PC-9 (cell line): ENCODE results near the gene OPTN. TPM values are rescaled to one million over a fixed set of nuclear protein-coding genes. Genes with fewer than 3 reads are reported as not detected.

Experiments used
- BruUV-seq: library from RNA; stranded (reverse); fragments of 400-500 nt; replicated peaks from 2 replicates; lab custom pipeline; 2021; lab: Mats Ljungman, UMichigan
- CTCF ChIA-PET: fragments of 300-600 bp; sonication (Branson Sonifier 250); formaldehyde crosslinking; loops from one replicate; lab custom pipeline; 2022; ENCODE audit warnings: antibody characterized with exemption; lab: Charles Lee
- POLR2A ChIA-PET: fragments of 300-600 bp; sonication (Branson Sonifier 250); formaldehyde crosslinking; loops from one replicate; lab custom pipeline; 2022; ENCODE audit warnings: antibody characterized with exemption; ENCODE audit not compliant: unreplicated experiment; lab: Charles Lee
- DNase-seq, 2 experiments: peaks; one replicate each; pipeline versions ENCODE4 v3.0.0 to v3.0.0-alpha.2; 2015 to 2022; ENCODE audit warnings: mixed read lengths in 1 of 2
- H2AFZ ChIP-seq: fragments of 200-600 bp; sonication (generic); 2 replicates; pipeline ENCODE4 v1.8.1; 2017; ENCODE audit warnings: antibody characterized with exemption
- H3F3A ChIP-seq: fragments of 200-600 bp; sonication (generic); 2 replicates; pipeline ENCODE4 v1.8.1; 2017; ENCODE audit warnings: antibody characterized with exemption, mild to moderate bottlenecking, low read depth; ENCODE audit not compliant: insufficient read depth
- H3K27ac ChIP-seq: fragments of 200-600 bp; sonication (generic); 2 replicates; pipeline ENCODE4 v1.6.1; 2016; ENCODE audit warnings: mixed run types
- H3K27me3 ChIP-seq: fragments of 200-600 bp; sonication (generic); 2 replicates; pipeline ENCODE4 v1.6.1; 2016; ENCODE audit warnings: low read depth, mixed run types; ENCODE audit not compliant: insufficient read depth
- H3K36me3 ChIP-seq: fragments of 200-600 bp; sonication (generic); 2 replicates; pipeline ENCODE4 v1.6.1; 2016; ENCODE audit warnings: low read depth, mixed run types
- H3K4me1 ChIP-seq: fragments of 200-600 bp; sonication (generic); replicated peaks from 2 replicates; pipeline ENCODE4 v1.6.1; 2016; ENCODE audit warnings: mixed run types; ENCODE audit not compliant: insufficient read depth
- H3K4me2 ChIP-seq: fragments of 200-600 bp; sonication (generic); 2 replicates; pipeline ENCODE4 v1.6.1; 2017; ENCODE audit warnings: mixed run types
- H3K4me3 ChIP-seq: fragments of 200-600 bp; sonication (generic); 2 replicates; pipeline ENCODE4 v1.6.1; 2016; ENCODE audit warnings: mixed run types
- H3K79me2 ChIP-seq: fragments of 200-600 bp; sonication (generic); 2 replicates; pipeline ENCODE4 v1.6.1; 2017; ENCODE audit warnings: low read depth, mixed run types
- H3K9me2 ChIP-seq: fragments of 200-600 bp; sonication (generic); 2 replicates; pipeline ENCODE4 v1.8.1; 2017; ENCODE audit warnings: mild to moderate bottlenecking; ENCODE audit not compliant: insufficient read depth
- H3K9me3 ChIP-seq: fragments of 200-600 bp; sonication (generic); 2 replicates; pipeline ENCODE4 v1.8.1; 2016; ENCODE audit warnings: low read depth; ENCODE audit not compliant: insufficient read depth
- H4K20me1 ChIP-seq: fragments of 200-600 bp; sonication (generic); 2 replicates; pipeline ENCODE4 v1.8.1; 2017; ENCODE audit not compliant: insufficient read depth
- EZH2 ChIP-seq: fragments of 200-600 bp; sonication (generic); IDR thresholded peaks from 2 replicates; pipeline ENCODE4 v1.8.0; 2017; ENCODE audit warnings: antibody characterized with exemption, low read depth
- intact Hi-C: fragments of 100-400 bp; cut with micrococcal nuclease; formaldehyde crosslinking; loops from one replicate; pipeline ENCODE4 v1.10.0; 2022; ENCODE audit not compliant: unreplicated experiment
- total RNA-seq: library from RNA; stranded (reverse); gene quantifications from 2 replicates; pipeline ENCODE4 v1.2.3, GENCODE V29; 2021
- TF ChIP-seq, protein P1 (sequence below): fragments of 200-600 bp; sonication (generic); conservative IDR thresholded peaks from 2 replicates; pipeline ENCODE4 v1.6.1; 2017; ENCODE audit warnings: mixed run types, antibody characterized with exemption, mild to moderate bottlenecking, moderate library complexity

Gene OPTN
- total RNA-seq, 1 experiment from 2014 or later: 26.6 TPM

GRCh38 chr10:13117841-13118783 lies 18.1 kb downstream of the OPTN start:
- CTCF ChIA-PET: no interaction called here
- BruUV-seq: no TSS peak
- POLR2A ChIA-PET: no interaction called here

DNA sequence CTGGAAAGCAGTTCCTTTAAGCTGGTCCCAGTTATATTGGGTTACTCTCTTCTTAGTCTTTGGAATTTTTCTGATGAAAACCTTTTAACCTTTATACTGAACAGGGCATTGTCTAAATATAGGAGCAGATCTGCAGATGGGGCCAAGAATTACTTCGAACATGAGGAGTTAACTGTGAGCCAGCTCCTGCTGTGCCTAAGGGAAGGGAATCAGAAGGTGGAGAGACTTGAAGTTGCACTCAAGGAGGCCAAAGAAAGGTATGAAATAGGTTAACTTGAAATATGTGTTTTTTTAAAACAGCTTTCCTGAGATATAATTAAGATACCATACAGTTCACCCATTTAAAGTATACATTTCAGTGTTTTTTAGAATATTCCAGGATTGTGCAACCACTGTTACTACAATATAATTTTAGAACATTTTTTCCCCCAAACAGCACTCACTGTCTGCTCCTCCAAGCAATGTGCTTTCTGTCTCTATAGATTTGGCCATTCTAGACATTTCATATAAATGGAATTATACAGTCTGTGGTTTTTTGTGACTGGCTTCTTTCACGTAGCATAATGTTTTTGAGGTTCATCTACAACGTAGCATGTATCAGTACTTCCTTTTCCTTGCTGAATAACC lies 18.9 kb downstream of the OPTN start:
- Histone ChIP-seq H3F3A (no peaks in the 10 kb centered on the region), H3K4me2 (no peak overlapping the region), H3K36me3 (no peaks in the 10 kb centered on the region), H3K9me3 (no peaks in the 10 kb centered on the region), H3K9me2 (no peaks in the 10 kb centered on the region), H3K4me3 (no peak overlapping the region), H4K20me1 (no peaks in the 10 kb centered on the region), H3K79me2 (no peaks in the 10 kb centered on the region), H3K4me1 (no peaks in the 10 kb centered on the region), H2AFZ (no peak overlapping the region), H3K27me3 (no peaks in the 10 kb centered on the region), H3K27ac (no peak overlapping the region)
- intact Hi-C loops: no loop called here
- CTCF ChIA-PET: no interaction called here
- no TSS peak for BruUV-seq
- no peak for TF ChIP-seq EZH2
- TF ChIP-seq, protein P1, sequence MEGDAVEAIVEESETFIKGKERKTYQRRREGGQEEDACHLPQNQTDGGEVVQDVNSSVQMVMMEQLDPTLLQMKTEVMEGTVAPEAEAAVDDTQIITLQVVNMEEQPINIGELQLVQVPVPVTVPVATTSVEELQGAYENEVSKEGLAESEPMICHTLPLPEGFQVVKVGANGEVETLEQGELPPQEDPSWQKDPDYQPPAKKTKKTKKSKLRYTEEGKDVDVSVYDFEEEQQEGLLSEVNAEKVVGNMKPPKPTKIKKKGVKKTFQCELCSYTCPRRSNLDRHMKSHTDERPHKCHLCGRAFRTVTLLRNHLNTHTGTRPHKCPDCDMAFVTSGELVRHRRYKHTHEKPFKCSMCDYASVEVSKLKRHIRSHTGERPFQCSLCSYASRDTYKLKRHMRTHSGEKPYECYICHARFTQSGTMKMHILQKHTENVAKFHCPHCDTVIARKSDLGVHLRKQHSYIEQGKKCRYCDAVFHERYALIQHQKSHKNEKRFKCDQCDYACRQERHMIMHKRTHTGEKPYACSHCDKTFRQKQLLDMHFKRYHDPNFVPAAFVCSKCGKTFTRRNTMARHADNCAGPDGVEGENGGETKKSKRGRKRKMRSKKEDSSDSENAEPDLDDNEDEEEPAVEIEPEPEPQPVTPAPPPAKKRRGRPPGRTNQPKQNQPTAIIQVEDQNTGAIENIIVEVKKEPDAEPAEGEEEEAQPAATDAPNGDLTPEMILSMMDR: no peak
- DNase-seq: no peak
- POLR2A ChIA-PET: no interaction called here

More at GRCh38 chr10:13117841-13118783, 18.1 kb downstream of the OPTN start:
- Histone ChIP-seq H3K79me2 (no peaks in the 10 kb centered on the region), H3K27me3 (no peaks in the 10 kb centered on the region), H2AFZ (no peak overlapping the region), H4K20me1 (no peaks in the 10 kb centered on the region), H3K4me1 (no peaks in the 10 kb centered on the region), H3K9me2 (no peaks in the 10 kb centered on the region), H3F3A (no peaks in the 10 kb centered on the region), H3K9me3 (no peaks in the 10 kb centered on the region), H3K36me3 (no peaks in the 10 kb centered on the region), H3K27ac (no peak overlapping the region), H3K4me2 (no peak overlapping the region), H3K4me3 (no peak overlapping the region)
- TF ChIP-seq EZH2: no peak
- TF ChIP-seq, protein P1: no peak
- intact Hi-C loops: no loop called here
- DNase-seq: no peak

GRCh38 chr10:13120786-13121499 lies 21.0 kb downstream of the OPTN start:
- no TSS peak for BruUV-seq
- ChIA-PET POLR2A (interaction anchor here (0.7 kb wide), 1 partner anchor 21 kb away, joined by 41 read pairs; no protein-coding TSS in a partner anchor), CTCF (interaction anchor here (0.7 kb wide), 1 partner anchor 12 kb away, joined by 6 read pairs; no protein-coding TSS in a partner anchor)
- Histone ChIP-seq H4K20me1 (no peaks in the 10 kb centered on the region), H3K36me3 (no peaks in the 10 kb centered on the region), H3K4me2 (no peak overlapping the region), H3K79me2 (no peaks in the 10 kb centered on the region), H3K4me1 (no peaks in the 10 kb centered on the region), H3K9me2 (no peaks in the 10 kb centered on the region), H3K9me3 (no peaks in the 10 kb centered on the region), H2AFZ (no peak overlapping the region), H3F3A (no peaks in the 10 kb centered on the region), H3K27me3 (no peaks in the 10 kb centered on the region), H3K27ac (no peak overlapping the region), H3K4me3 (no peak overlapping the region)
- intact Hi-C loops: no loop called here
- TF ChIP-seq, protein P1: no peak
- no peak for TF ChIP-seq EZH2
- no peak for DNase-seq
